DMS53 treated with DMSO at 0.1 percent for 48 hours (cell line): ENCODE measurements around the gene RPL18.

Experiments
- DNase-seq: peaks from one replicate; lab custom pipeline; 2025; ENCODE audit not compliant: unreplicated experiment; lab: John Stamatoyannopoulos, UW

The RPL18 gene

GRCh38 chr19:48630296-48631063 is 11.5 kb upstream of the RPL18 start:
- DNase-seq = peak; percentile 67

GRCh38 chr19:48629599-48630295 is 10.8 kb upstream of the RPL18 start:
- DNase-seq = peak; percentile 92

- DNase-seq = no peak
Measured at GRCh38 chr19:48629297-48629598, 10.3 kb upstream of the RPL18 start.

GRCh38 chr19:48628486-48629296 is 9.7 kb upstream of the RPL18 start:
- no peak for DNase-seq

DNA sequence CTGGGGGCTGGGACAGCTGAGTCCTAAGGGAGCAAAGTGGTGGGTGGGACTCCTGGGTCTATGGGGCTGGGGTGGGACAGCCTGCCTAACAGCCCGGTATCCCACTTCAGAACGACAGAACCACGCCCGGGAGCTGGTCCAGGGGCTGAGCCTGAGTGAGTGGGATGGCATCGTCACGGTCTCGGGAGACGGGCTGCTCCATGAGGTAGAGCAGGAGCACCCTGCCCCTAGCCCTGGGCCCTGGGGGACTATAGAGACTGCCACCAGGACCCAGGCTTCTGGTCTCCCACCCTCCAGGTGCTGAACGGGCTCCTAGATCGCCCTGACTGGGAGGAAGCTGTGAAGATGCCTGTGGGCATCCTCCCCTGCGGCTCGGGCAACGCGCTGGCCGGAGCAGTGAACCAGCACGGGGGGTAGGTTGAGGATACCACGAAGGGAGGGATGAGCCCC is 8.9 kb upstream of the RPL18 start:
- no peak for DNase-seq

DNA sequence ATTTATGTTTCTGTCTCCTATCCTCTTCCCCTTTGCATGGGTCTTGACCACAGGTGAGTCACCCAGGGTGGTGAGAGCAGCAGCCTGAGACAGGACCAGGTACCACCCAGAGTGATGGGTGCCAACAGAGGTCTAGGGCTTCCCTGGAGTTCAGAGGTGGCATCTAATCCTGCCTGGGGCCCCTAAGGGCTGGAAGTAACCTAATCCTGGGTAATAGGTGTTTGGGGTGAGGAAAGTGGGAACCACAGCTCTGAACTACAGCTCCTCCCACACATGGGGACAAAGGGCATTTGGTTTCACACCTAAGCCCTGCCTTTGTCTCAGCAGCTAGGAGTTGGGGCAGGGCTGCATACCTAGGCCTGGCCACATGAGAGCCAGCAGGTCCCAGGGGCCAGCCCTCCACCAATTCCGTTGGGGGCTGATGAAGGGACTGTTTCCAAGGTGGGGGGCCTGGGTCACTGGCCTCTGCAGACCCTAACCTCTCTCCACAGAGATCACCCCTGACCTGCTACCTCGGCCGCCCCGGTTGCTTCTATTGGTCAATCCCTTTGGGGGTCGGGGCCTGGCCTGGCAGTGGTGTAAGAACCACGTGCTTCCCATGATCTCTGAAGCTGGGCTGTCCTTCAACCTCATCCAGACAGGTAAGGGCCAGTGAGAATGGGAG is 8.4 kb upstream of the RPL18 start:
- no peak for DNase-seq

- DNase-seq = no peak
Measured at GRCh38 chr19:48625891-48626327, 6.9 kb upstream of the RPL18 start.

DNA sequence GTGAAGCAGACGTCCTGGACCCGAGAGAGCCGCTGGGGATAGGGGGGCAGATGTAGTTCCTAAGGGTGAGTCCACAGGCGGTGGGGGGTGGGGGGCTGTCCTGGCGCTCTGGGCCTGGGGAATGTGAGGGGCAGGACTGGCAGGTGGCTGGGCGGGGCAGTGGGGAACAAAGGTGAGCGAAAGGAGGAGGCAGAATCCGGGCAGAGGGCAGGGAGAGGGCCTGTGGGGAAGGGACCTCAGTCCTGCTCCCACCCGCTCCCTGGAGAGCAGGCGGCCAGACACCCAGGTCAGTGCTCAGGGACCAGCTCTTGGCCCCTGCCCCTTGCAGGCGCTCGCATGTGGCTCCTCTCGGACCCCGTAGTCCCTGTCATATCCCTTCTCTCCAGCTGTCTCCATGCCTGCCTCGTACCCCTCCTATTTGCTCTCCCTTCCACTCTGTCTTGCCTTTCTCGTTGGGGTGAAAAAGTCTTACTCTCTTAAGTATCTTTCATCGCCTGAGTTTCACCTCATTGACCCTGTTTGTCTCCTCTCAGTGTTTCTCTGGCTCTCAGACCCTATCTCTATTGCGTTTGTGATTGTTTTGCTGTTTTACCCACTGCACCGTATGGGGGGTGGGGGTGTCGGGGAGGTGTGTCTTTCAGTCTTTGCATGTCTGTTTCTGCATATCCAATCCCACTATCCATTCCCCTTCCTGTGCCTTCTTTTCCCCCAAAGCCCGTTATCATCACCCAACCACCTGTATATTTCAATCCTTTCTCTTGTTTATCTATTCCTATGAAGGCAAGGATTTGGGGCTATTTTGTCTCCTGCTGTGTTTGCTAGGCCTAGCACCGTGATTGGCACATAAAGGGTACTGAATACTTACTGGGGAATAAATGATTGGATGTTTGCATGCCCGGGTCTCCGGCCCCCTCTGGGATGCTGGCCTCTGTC is 6.1 kb upstream of the RPL18 start:
- DNase-seq = no peak

DNA sequence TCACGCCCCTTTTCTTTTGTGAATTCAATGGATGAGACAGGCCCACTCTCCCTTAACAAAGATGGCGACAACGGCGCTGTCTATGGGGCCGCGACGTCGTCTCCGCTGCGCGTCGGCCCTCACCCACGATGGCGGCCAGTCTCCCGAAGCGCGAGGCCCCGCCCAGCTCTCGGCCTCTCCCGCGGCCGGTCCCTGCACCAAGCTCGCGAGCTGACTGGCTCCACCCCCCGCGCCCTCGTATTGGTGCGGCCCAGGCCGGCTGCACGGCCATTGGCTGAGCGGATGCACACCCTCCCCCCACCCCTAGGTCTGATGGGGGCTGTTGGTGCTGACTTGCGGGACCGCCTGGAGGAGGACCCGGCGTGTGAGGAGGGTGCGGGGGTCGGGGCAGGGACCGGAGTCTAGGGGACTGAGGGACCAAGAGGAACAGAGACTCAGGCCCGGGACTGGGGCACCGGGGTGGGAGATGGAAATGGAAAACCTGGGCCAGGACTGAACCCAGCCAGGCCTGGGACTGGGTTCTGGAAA is 5.2 kb upstream of the RPL18 start:
- peak; percentile 96 for DNase-seq

- DNase-seq = no peak
Measured at GRCh38 chr19:48623556-48624066, 4.6 kb upstream of the RPL18 start.

GRCh38 chr19:48619692-48620585 is 961 bp upstream of the RPL18 start:
- DNase-seq = no peak

DNA sequence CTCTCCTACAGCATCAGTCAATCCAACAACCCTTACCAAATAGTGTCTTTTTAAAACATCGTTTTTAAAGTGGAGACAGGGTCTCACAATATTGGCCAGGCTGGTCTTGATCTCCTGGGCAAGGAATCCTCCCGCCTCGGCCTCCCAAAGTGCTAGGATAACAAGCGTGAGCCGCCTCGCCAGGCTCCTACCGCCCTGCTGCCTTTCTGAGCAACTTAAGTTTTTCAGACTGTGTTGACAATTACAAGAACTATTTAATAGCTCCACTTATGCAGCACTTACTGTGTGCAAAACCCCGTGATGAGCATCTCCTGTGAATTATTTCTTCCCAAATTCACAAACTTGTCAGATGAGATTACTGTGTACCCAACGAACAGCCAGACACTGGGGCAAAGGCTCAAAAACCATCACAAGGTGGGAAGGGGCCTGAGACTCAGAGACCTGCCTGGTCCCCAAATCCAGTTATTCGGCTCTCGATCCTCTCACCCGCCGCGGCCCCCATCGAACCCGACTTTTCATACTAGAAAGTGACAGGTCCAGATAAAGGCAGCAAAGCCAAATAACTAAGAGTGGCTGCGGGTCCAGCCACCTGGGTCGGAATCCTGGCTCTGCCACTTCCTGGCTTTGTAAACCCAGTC is 581 bp downstream of the RPL18 start:
- no peak for DNase-seq

- no peak for DNase-seq
Measured at GRCh38 chr19:48617146-48617937, 1.6 kb downstream of the RPL18 start.

DNA sequence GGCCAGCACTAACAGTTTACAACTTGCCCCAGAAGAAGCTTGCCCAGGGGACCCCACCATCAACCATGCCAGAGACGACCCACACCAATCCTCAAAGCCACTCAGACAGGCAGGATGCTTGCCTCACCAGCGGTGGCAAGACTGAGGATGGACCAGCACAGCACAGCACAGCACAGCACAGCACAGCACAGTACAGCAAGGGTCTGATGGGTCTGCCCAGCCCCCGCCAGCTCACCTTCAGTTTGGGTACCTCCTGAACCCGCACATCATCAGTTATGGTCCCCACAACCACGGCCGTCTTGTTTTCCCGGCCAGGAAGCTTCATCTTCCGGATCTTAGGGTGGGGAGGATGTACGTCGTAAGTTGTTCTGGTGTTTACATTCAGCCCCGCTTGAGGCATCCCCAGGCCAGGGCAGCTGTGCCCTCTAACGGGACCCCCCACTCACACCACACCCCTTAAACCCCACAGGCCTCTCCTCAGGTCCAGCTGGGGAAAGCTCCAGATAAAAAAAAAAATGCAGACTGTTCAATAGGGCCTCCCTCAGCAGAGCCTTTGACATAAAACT is 2.4 kb downstream of the RPL18 start:
- no peak for DNase-seq

- DNase-seq = no peak
Measured at GRCh38 chr19:48616041-48616436, 2.9 kb downstream of the RPL18 start.

DNA sequence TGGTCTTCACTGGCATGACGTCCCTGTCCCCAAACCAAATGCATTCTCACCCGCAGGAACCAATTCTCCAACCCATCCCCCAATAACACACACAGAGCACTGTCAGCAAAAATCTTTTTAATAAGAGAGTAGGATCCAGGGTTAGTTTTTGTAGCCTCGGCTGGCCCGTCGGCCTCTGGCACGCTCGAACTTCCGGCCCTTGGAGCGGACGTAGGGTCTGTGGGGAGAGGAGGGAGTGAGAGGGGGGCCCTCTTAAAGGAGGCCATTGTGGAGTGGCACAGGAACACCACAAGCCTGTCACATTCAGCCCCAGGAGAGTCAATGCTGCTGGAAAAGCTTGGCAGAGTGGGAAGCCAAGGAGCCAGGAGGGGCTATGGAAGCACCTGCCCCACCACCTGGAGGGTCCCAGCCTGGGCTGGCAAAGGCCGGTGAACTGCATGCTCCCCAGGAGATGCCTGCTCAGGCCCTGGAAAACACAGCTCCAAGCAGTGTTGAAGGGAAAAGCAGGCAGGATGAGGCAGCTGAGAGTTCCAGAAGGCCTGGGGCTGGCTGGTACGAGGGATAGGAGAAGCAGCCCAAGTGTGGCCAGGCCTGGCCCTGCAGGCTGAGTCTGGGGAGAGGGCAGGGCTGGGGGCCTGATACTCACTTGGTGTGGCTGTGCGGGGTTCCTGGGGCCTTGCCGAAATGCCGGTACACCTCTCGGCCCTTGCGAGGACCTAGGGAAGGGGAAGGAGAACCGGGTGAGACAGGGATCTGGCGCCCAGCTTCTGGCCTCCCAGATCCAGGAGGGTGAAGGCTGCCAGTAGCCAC is 3.5 kb downstream of the RPL18 start:
- DNase-seq = no peak
